ENCODE data around the gene ANKEF1.

ANKEF1 gene

DNA sequence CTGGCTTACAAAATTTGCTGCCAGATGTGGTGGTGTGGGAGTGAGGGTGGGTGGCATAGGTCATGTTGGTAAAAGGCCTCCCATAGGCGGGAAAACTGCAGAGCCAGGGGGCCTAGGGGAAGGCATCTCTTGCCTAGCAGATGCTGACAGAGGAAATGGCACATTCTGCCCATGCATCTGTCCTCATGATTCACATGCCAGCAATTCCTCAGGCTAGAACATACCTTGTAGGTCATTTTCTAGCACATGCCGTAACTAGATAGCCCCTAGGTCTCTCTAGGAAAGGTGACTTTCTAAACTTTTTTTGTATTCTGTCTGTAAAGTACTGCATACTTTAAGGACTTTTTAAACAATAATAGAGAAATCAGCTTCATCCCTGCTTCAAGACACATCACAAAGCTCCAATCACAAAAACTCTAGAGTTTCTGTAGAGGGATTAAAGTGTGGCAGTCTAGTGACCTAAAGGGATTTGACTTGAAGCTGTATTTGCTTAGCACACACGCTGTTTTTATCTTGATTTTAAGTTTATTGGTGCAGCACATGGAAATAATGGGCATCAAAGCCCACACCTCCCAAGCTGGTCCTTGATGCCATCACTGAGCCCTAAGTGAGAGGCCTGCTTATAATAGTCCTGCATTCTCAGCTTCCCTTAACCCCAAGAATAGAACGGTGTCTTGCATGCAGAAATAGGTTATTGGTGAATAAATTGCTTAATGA, 55.2 kb downstream of the ANKEF1 start:
- no peak overlapping the region for H3K27ac Mint-ChIP-seq
- H3K4me1 Mint-ChIP-seq (ENCODE audit: low read depth), result no peaks in the 10 kb centered on the region
- no peaks in the 10 kb centered on the region for H3K36me3 Mint-ChIP-seq (ENCODE audit: low read depth)
- H3K27me3 Mint-ChIP-seq, result peaks cover 10% of the 10 kb centered on the region
- H3K4me3 Mint-ChIP-seq, result no peak overlapping the region
- no peak for DNase-seq
- no peaks in the 10 kb centered on the region for H3K9me3 Mint-ChIP-seq

DNA sequence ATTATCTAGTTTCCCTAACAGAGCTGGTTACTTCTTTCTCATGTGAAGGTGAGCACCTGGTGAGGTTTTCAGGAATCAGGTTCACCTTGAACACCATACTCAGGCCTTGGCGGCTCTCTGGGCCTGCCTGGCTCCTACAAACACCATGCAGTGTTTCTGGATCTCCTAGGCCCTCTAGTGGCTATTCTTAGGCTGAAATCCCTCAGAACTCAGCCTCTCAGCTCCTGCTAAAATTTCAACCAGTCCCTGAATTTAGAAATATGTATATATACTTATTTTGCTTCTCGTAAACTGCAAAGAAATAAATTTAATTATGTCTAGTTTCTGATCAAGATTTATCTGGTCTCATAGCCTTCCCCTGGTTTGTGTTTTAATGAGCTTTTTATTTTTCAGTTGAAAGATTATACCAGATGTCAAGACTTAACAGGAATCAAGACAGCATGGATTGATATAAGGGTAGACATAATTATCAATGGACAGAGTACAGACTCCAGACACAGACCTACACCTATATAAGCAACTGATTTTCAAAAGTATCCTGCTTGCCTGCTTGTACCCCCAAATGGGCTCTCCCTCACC, 55.9 kb downstream of the ANKEF1 start:
- DNase-seq, result no peak
- Mint-ChIP-seq H3K36me3 (ENCODE audit: low read depth) (no peaks in the 10 kb centered on the region), H3K27ac (no peak overlapping the region), H3K4me1 (ENCODE audit: low read depth) (no peaks in the 10 kb centered on the region), H3K9me3 (no peaks in the 10 kb centered on the region), H3K27me3 (peaks cover 11% of the 10 kb centered on the region), H3K4me3 (no peak overlapping the region)

DNA sequence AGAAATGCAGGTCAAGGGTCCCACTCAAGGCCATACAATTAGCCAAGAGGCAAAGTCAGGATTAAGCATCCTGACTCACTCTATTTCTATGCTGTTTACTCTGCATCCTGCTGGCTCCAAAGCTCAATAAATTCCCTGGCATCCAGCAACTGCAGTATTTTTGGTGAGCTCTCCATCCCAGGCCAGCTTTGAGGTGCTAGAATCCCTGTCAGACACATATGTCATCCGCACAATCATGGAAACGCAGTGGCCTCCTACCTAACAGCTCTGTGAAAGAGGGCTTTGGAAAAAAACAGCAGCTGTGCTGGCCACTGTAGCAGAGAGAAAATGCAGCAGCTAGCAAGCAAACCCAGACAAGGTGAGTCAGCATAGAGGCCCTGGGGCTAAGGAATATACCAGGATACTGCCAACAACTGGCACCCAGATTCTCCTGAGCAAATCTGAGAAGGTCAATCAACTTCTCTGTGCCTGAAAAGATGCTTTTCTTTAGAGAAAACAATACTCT, 58.4 kb downstream of the ANKEF1 start:
- Mint-ChIP-seq H3K27ac (no peak overlapping the region), H3K4me3 (no peak overlapping the region), H3K36me3 (ENCODE audit: low read depth) (no peaks in the 10 kb centered on the region), H3K4me1 (ENCODE audit: low read depth) (no peaks in the 10 kb centered on the region), H3K27me3 (peaks cover 21% of the 10 kb centered on the region), H3K9me3 (no peaks in the 10 kb centered on the region)
- no peak for DNase-seq

DNA sequence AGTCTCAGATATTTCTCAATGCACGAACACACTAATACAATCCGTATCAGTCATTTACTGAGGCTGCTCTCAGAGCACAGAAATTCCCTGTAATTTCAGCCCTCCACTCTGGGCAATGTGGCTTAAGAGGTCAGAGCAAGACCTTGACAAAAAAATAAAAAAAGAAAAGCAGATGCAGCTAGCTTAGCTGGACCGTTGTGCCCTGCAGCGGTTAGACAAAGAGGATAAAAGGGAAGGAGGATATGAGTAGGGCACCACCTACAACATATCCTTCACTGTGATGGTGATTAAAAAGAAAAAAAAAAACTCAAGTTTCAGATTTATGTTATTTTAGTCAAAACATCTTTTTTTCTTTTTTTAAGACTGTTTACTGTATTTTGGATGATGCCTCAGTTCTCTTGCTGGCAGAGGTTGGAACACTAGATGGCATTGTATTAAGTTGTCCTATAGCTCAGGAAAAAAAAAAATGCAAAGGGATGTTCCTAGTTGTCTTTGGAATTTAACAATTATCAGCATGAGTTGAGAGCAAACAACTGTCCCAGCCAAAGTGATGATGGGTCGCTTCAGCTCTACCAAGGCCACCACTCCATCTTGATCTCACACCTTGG, 59.9 kb downstream of the ANKEF1 start:
- DNase-seq, result no peak
- Mint-ChIP-seq H3K4me3 (no peak overlapping the region), H3K27me3 (peaks cover 24% of the 10 kb centered on the region), H3K4me1 (ENCODE audit: low read depth) (no peaks in the 10 kb centered on the region), H3K9me3 (peaks cover 3% of the 10 kb centered on the region), H3K27ac (no peak overlapping the region), H3K36me3 (ENCODE audit: low read depth) (no peaks in the 10 kb centered on the region)

DNA sequence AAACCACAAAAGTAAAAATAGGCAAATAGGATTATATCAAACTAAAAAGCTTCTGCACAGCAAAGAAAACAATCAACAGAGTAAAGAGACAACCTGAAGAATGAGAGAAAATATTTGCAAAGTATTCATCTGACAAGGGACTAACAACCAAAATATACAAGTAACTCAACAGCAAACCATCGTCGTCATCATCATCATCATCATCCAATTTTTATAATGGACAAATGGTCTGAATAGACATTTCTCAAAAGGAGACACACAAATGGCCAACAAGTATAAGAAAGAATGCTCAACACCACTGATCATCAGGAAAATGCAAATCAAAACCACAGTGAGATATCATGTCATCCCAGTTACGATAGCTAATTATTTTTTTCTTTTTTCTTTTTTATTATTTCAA, 62.0 kb downstream of the ANKEF1 start:
- H3K27me3 Mint-ChIP-seq, result peaks cover 24% of the 10 kb centered on the region
- no peak overlapping the region for H3K27ac Mint-ChIP-seq
- no peaks in the 10 kb centered on the region for H3K4me1 Mint-ChIP-seq (ENCODE audit: low read depth)
- peaks cover 3% of the 10 kb centered on the region for H3K9me3 Mint-ChIP-seq
- H3K36me3 Mint-ChIP-seq (ENCODE audit: low read depth), result no peaks in the 10 kb centered on the region
- no peak for DNase-seq
- H3K4me3 Mint-ChIP-seq, result no peak overlapping the region

DNA sequence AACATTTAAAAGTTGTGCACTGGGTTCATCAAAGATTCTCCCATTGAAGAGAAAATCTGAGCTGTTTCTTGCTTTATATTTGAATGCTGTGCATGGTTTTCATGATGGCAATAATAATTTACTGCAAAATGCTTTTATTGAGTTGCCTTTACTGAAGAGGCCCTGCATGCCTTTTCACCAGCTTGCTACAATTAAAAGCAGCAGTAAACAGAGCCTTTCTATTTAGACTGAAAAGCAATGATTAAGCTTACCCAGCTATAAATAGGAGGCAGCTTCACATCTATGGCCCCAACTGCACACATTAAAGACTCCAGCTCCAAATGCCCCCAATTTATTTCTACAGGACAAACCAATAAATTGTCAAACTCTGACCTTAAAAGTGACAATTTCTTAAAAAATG, 70.3 kb downstream of the ANKEF1 start:
- H3K4me3 Mint-ChIP-seq, result no peak overlapping the region
- DNase-seq, result no peak
- H3K27me3 Mint-ChIP-seq, result no peaks in the 10 kb centered on the region
- no peaks in the 10 kb centered on the region for H3K9me3 Mint-ChIP-seq
- H3K36me3 Mint-ChIP-seq (ENCODE audit: low read depth), result no peaks in the 10 kb centered on the region
- no peaks in the 10 kb centered on the region for H3K4me1 Mint-ChIP-seq (ENCODE audit: low read depth)
- no peak overlapping the region for H3K27ac Mint-ChIP-seq

Data from activated T-cell treated with anti-CD3 and anti-CD28 coated beads, Interleukin-2, amount 50 U/mL, for 24 hours (primary cell).